Right atrium auricular region (tissue), 2 donors: ENCODE results near the gene LZTS3. TPM values are rescaled to one million over a fixed set of nuclear protein-coding genes. Genes with fewer than 3 reads are reported as not detected.

Experiments used
- DNase-seq: peaks from one replicate; pipeline ENCODE4 v3.0.0-alpha.2; 2019; ENCODE audit warnings: low spot score
- H3K27ac ChIP-seq, 2 donors: fragments of 200-600 bp; sonication (generic); 1 replicate in 1 of 2; 2 replicates in 1 of 2; pipeline ENCODE4 v1.5.1; 2016 to 2019
- H3K27me3 ChIP-seq, 2 donors: fragments of 200-600 bp; sonication (generic); one replicate each; pipeline versions ENCODE4 v1.5.1 to v1.6.0; 2017 to 2019
- H3K36me3 ChIP-seq: fragments of 200-600 bp; sonication (generic); one replicate; pipeline ENCODE4 v1.5.1; 2016
- H3K4me1 ChIP-seq, 2 donors: fragments of 200-600 bp; sonication (generic); one replicate each; pipeline versions ENCODE4 v1.5.1 to v1.6.0; 2017 to 2019
- H3K4me3 ChIP-seq, 2 donors: fragments of 200-600 bp; sonication (generic); 1 replicate in 1 of 2; 2 replicates in 1 of 2; pipeline ENCODE4 v1.5.1; 2017 to 2019; ENCODE audit warnings: mild to moderate bottlenecking in 1 of 2, moderate library complexity in 1 of 2
- H3K9me3 ChIP-seq, 2 donors: fragments of 200-600 bp; sonication (generic); one replicate each; pipeline ENCODE4 v1.5.1; 2019
- total RNA-seq, 2 donors: library from RNA; depleted of rRNA; stranded (reverse); fragments of >200 nt; gene quantifications; one replicate each; pipeline ENCODE4 v1.1.0, GENCODE V29; 2016
- TF ChIP-seq, protein P1 (sequence below), 2 donors: fragments of 200-600 bp; sonication (generic); IDR thresholded peaks; one replicate each; pipeline ENCODE4 v1.5.1; 2019; ENCODE audit warnings: antibody characterized with exemption in 2 of 2

LZTS3 gene
- total RNA-seq, 2 donors from 2014 or later, result 18.9 to 25.9 TPM

DNA sequence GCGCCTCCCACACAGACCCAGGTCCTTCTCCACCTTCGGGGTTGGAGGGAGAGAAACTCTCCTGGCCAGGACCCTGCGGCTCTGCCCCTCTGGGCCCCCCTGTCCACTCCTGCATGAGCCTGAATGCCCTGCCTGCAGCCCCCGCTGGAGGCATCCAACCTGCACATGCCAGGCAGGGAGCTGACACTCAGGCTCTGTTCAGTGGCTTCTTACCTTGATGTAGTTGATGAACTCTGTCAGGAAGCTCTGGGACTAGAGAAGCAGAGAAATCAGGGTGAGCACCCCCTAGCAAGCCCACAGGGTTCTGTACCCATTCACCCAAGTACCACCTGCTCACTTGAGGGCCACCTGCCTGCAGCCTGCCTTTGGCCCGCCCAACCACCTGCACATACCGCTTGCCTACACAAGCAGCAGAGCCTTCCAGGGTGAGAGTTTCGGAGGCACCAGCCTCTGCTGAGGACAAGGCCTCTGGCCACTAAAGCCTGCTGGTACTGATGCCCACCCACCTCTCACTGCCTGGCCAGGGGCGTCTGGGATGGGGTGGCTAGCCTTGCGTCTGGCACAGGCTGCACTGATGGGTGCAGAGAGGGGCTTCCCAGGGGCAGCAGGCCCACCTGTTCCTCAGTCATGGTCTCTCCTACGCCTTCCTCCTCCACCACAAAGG lies 21.4 kb upstream of the LZTS3 start:
- DNase-seq, result no peak
- TF ChIP-seq, protein P1, sequence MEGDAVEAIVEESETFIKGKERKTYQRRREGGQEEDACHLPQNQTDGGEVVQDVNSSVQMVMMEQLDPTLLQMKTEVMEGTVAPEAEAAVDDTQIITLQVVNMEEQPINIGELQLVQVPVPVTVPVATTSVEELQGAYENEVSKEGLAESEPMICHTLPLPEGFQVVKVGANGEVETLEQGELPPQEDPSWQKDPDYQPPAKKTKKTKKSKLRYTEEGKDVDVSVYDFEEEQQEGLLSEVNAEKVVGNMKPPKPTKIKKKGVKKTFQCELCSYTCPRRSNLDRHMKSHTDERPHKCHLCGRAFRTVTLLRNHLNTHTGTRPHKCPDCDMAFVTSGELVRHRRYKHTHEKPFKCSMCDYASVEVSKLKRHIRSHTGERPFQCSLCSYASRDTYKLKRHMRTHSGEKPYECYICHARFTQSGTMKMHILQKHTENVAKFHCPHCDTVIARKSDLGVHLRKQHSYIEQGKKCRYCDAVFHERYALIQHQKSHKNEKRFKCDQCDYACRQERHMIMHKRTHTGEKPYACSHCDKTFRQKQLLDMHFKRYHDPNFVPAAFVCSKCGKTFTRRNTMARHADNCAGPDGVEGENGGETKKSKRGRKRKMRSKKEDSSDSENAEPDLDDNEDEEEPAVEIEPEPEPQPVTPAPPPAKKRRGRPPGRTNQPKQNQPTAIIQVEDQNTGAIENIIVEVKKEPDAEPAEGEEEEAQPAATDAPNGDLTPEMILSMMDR (IDR thresholded peaks at IDR 0.05), result no peak
- peaks cover 72% of the 10 kb centered on the region for H3K36me3 ChIP-seq

DNA sequence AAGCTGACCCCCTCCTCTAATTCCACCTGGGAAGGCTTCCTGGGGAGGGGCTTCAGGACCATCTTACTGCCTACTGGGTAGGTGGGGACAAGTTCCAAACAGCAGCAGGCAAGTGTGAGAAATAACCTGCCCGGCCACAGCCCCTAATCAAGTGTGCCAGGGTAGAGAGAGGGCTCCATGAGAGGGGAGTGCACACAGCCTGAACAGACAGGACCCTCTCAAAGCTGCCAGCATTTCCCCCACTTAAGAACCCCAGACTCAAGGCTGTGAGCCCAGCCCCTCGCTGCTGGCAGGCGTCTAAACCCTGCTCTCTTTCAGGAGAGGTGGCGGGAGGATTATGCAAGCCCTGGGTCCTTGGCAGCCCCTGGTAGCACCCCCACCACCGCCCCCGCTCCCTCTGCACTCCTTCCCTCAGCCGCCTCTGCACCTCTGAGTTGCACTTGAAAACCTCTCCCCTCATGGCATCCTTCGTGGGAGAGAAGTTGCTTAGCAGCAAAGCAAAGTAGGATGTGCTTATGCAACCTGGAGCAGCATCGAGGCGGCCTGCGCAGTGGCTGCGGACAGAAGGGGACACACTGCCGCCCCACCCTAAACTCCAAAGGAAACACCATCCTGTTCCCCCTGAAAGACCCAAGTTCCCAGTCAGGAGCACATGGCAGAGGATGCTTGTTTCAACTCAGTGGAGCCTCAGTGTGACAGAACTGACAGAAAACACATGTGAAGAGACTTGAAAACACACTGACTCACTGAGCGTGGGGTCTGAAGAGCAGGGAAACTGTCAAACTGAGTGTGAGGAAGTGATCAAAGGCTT lies 20.7 kb upstream of the LZTS3 start:
- Histone ChIP-seq H3K9me3 (no peaks in the 10 kb centered on the region), H3K27ac (no peak overlapping the region), H3K36me3 (peaks cover 69% of the 10 kb centered on the region), H3K27me3 (no peaks in the 10 kb centered on the region), H3K4me3 (no peak overlapping the region), H3K4me1 (no peaks in the 10 kb centered on the region)
- DNase-seq, result no peak
- TF ChIP-seq, protein P1 (IDR thresholded peaks at IDR 0.05), result no peak

More for the DNA sequence above, 21.4 kb upstream of the LZTS3 start:
- no peaks in the 10 kb centered on the region for H3K27me3 ChIP-seq
- no peak overlapping the region for H3K27ac ChIP-seq
- no peaks in the 10 kb centered on the region for H3K9me3 ChIP-seq
- H3K4me3 ChIP-seq, result no peak overlapping the region
- no peaks in the 10 kb centered on the region for H3K4me1 ChIP-seq

DNA sequence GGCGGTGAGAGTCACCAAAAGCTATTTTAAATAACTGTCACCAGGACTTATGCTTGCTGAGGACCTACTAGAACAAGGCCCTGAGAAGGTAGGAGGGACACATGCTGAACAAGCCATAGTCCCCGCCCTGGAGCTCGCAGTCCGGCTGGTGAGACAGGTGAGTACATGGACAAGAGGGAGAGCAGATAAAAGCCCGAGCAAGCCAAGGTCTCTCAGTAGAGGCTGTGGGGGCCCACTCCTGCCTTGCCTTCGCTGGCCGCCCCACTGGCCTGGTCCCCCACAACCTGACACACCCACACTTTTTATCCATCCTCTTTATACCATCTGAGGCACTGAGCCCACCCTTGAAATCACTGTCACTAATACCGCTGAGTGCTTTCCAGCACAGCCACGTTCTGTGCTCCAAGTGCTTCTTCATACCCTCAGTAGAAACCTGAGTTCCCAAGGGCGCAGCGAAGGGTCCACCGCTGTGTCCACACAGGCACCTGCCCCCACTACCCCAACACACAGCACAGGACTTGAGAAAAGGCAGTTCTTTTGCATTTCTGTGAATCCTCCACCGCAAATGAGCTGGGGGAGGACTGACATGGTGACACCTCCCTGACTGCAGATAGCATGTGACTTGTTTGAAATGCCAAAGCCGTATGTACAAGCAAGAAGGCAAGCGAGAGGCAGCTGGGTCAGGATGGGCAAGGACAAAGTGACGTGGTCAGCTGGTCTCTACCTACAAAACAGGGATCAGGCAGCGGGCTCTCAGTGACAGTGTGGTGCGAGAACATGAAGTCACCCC lies 19.1 kb upstream of the LZTS3 start:
- Histone ChIP-seq H3K4me1 (no peaks in the 10 kb centered on the region), H3K4me3 (no peak overlapping the region), H3K27me3 (no peaks in the 10 kb centered on the region), H3K27ac (no peak overlapping the region), H3K9me3 (no peaks in the 10 kb centered on the region), H3K36me3 (peaks cover 65% of the 10 kb centered on the region)
- no peak for DNase-seq
- TF ChIP-seq, protein P1 (IDR thresholded peaks at IDR 0.05), result no peak

DNA sequence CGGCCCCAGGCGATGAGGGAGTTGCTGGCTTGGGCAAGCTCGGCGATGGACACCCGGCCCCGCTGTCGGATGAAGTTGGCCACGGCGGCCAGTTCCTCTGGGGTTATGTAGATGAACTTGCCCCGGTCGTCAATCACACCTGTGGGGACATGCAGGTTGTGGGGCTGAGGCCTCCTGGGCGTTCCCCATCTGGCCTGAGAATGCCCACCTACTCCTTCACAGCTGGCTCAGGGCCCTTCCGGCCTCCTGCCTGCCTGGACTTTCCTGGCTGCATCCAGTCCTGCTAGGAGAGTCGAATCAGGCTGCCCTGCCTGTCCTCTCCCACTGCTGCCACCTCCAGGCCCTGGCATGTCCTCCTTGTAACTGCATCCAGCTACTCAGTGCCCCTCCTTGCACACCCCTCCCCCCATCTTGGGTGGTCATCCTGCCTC lies 17.3 kb upstream of the LZTS3 start:
- no peak for DNase-seq
- Histone ChIP-seq H3K4me1 (no peaks in the 10 kb centered on the region), H3K27ac (no peak overlapping the region), H3K36me3 (peaks cover 60% of the 10 kb centered on the region), H3K27me3 (no peaks in the 10 kb centered on the region), H3K4me3 (no peak overlapping the region), H3K9me3 (no peaks in the 10 kb centered on the region)
- TF ChIP-seq, protein P1 (IDR thresholded peaks at IDR 0.05), result no peak

DNA sequence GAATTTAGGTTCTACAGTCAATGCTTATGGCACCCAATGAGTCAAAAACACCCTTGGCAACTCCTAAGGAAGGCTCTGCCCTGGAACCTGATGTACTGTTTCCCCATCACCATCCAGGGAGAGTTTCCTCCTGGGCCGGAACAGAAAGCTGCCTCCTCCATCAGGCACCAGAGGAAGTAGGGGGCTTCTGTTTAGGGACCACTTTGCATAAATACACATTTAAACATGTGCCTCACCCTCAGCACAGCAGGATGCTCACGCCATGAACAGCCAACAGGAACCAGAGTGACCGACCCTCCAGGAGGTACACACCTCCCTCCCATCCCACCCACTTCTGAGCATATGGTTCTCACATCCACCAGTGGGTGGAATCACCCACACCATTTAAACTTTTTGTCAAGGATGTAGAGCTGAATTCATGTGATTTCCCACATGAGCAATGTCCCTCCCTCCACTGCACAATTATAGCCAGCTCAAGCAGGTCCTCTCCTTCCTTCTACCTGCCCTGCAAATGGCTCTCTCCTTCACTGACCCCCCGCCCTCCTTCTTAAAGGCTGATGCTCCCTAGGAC lies 16.3 kb upstream of the LZTS3 start:
- Histone ChIP-seq H3K4me3 (no peak overlapping the region), H3K36me3 (peaks cover 49% of the 10 kb centered on the region), H3K4me1 (no peaks in the 10 kb centered on the region), H3K27me3 (no peaks in the 10 kb centered on the region), H3K9me3 (no peaks in the 10 kb centered on the region), H3K27ac (no peak overlapping the region)
- TF ChIP-seq, protein P1 (IDR thresholded peaks at IDR 0.05), result no peak
- DNase-seq, result no peak
